ENCODE data around the gene REXO4.

DNA sequence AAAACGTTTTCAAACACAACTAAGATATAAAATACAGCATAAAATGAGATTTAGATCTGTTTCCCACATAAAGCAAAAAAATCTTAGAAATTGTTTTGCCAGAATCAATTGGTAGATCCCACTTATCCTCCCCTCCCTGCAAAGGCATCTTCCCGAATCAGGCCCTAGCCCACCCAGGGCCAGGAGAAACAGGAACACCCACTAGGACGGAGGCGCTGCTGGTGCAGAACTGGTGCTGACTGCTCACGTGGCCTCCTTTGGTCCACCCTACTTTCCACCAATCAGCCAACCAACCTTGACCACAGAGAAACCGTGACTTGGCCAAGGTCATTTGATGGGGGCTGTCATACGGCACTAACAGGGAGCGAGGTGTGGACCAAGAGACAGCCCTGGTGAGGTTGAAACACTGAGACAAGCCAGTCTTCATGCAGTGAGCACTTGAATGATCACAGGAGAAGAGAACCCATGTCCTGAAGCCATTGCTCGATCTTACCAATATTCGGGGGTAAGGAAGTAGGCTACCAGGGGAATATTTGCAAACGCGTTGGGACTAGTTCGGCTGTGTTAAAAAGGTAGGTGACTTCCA, 56.2 kb downstream of the REXO4 start:
- TF ChIP-seq MXI1 (IDR thresholded peaks at IDR 0.05; ENCODE audit: low read depth, low read length) (no peak), FOXM1 (IDR thresholded peaks at IDR 0.05; ENCODE audit: low read depth) (no peak), CTCF (IDR thresholded peaks at IDR 0.05) (no peak), EP300 (IDR thresholded peaks at IDR 0.05; ENCODE audit: borderline replicate concordance in 1 of 2, low read depth in 1 of 2, low read length in 1 of 2) (no peak), FOSL2 (IDR thresholded peaks at IDR 0.05; ENCODE audit: borderline replicate concordance, low read depth) (no peak), POLR2AphosphoS5 (IDR thresholded peaks at IDR 0.05; ENCODE audit: low read depth, low read length) (no peak)
